ENCODE data around the gene DOCK4. TPM values are rescaled to one million over a fixed set of nuclear protein-coding genes. Genes with fewer than 3 reads are reported as not detected.

The DOCK4 gene
- total RNA-seq, 1 donor from 2014 or later = 4.5 TPM

DNA sequence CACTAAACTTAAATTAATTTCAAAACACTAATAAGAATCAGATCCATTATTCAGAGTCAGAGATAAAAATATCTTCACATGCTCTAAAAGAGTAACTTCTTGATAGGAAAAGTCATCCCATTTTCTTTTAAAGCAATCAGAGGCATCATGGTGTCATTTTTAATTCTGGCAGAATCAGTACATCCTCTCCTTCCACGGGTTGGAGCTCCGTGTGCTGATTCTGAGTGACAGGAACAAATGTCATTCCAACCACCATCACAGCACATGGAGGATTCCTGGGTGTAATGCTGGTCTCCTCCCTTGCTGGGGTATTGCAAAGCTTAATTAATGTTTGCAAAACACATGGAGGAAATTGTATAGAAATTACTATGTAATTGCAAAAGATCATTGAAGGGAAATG, 529.4 kb downstream of the DOCK4 start:
- no peak for DNase-seq (ENCODE audit: low read depth)
- no peak for FAIRE-seq
- TF ChIP-seq, protein P1, sequence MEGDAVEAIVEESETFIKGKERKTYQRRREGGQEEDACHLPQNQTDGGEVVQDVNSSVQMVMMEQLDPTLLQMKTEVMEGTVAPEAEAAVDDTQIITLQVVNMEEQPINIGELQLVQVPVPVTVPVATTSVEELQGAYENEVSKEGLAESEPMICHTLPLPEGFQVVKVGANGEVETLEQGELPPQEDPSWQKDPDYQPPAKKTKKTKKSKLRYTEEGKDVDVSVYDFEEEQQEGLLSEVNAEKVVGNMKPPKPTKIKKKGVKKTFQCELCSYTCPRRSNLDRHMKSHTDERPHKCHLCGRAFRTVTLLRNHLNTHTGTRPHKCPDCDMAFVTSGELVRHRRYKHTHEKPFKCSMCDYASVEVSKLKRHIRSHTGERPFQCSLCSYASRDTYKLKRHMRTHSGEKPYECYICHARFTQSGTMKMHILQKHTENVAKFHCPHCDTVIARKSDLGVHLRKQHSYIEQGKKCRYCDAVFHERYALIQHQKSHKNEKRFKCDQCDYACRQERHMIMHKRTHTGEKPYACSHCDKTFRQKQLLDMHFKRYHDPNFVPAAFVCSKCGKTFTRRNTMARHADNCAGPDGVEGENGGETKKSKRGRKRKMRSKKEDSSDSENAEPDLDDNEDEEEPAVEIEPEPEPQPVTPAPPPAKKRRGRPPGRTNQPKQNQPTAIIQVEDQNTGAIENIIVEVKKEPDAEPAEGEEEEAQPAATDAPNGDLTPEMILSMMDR (IDR thresholded peaks at IDR 0.05; ENCODE audit: insufficient read depth, low read length, severe bottlenecking) = no peak
- H3K4me3 ChIP-seq (ENCODE audit: low read depth, low read length) = no peak overlapping the region
- no peaks in the 10 kb centered on the region for H3K36me3 ChIP-seq (ENCODE audit: control insufficient read depth, insufficient read depth, low read length)
- no peaks in the 10 kb centered on the region for H3K27me3 ChIP-seq (ENCODE audit: control insufficient read depth, insufficient read depth, low read length)

Other genes starting within 250 kb of the DOCK4 start
- gene ZNF277, start 296 bp upstream of the DOCK4 start, total RNA-seq = 26.8 and 58.2 TPM in 2 replicates
- gene IFRD1, start 244.1 kb upstream of the DOCK4 start, total RNA-seq = 92.1 and 145 TPM in 2 replicates